GM19467 (cell line): ENCODE data around the gene SLC7A8.

ENCODE experiments used
- ATAC-seq: cut with Tn5 transposase; IDR thresholded peaks from one replicate; pipeline ENCODE4 v1.9.1; 2021; ENCODE audit warnings: mild to moderate bottlenecking, moderate library complexity; ENCODE audit not compliant: unreplicated experiment

The SLC7A8 gene

DNA sequence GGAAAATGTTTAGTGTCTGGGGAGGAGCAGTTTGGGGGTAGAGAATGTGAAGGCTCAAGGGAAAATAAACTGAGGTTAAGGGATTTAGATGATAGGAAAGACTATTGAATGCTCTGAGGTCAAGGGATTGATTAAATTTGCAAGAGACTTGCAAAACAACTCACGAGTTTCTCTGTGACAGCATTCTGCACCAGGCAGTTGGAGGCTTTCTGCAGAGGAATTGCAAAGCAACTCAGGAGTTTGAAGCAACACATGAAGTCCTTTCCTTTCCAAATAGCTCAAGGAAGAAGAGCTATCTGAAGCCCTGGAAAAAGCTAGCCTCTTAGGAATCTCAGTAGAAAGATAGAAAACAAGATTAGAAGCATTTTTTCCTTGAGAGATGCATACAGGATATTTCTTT lies 23.9 kb downstream of the SLC7A8 start:
- ATAC-seq, result no peak

DNA sequence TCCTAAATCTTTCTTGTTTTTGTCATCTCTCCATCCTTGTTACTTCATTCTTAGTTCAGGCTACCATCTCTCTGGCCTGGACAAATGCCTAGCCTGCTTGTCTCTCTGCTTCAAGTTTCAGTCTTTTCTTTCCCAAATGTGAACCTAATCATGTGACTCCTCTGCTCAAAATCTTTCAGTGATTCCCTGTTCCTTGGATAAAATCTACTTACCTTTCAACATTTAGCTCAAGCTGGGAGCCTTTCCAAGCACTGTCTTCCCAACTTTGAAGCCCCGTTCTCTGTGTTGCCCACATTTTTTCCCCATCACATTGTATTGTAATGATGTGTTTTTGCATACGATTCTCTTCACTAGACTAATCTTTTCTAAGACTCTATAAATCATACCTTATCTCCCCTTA lies 24.7 kb downstream of the SLC7A8 start:
- ATAC-seq, result no peak

DNA sequence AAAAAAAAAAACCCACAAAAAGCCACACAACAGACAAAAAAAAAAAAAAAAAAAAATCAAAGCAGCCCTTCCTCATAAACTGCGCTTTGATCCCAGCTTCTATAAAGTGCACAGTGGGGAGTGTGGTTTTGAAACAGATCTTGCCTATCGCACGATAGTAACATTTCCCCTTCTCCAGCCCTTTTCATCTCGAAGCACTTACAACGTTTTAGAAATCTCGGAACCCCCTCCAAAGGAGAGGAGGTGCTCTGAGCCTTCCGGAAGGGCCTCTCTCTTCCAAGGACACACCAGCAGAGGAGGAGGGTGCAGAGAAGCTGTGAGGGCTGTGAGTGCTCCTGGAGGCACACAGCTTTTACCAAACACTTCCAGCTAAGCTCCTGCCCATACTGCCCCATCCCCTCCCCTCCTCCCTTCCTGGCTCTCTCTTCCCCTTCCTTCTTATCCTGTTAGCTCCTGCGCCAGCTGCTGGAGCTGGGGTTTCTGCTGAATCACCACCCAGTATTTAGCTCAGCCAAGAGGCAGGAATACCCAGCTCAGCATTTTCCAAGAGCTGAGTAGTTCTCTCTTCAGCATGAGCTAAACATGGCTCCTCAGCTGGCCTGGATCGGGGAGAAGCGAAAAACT lies 28.4 kb downstream of the SLC7A8 start:
- ATAC-seq, result no peak

DNA sequence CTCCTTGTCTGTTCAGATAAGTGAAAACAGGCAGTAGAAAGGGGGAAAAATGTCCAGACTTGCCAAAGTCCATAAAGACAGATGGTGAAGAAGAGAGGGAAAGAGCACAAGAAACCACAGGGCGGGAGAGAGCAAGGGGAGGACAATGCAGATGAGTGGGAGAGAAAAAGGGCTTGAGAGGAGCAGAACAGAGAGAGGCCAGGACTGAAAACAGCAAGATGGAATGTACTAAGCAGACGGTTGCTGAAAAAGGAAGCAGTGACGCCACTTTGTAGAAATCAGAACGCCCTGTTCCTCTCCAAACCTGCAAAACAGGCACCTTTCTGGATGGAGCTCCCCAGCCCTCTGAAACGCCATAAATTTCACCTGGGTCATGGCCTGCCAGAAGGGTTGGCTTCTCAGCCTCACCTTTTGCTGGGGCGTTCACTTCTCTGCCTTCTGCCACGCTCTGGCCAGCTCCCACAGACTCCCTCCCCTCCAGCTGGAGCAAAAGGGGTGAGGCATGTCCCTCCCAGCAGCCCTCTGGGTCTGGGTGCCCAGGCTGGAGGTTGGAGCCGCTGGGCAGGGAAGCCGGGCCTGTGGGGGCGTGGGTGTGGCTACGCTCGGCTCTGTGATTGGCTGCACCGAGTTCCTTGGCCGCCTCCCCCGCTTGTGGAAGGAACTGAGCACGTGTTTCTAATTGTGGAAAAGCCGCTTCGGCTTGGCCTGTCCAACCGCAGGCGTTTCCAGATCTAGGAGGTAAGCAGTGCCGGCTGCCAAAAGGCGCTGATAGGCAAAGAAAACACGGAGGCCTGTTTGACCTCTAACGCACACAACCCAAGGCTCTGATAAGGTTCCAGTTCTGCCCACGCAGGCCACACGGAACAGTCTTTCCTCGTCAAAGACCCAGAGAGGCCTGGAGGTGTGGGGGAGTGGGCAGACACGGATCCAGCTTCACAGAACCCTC lies 29.3 kb downstream of the SLC7A8 start:
- ATAC-seq, result no peak

DNA sequence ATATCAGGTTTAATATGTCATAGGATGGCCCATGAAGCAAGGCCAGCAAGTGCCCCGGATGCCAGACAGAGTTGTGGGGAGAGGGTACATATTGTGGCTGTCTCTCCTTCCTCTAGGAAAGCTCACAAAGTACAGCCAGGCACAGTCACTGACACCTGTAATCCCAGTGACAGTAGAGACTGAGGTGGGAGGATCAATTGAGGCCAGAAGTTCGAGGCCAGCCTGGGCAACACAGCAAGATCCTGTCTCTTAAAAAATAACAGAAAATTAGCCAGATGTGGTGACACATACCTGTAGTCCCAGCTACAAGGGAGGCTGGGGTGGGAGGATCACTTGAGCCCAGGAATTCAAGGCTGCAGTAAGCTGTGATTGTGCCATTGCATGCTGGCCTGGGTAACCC lies 32.1 kb downstream of the SLC7A8 start:
- no peak for ATAC-seq

DNA sequence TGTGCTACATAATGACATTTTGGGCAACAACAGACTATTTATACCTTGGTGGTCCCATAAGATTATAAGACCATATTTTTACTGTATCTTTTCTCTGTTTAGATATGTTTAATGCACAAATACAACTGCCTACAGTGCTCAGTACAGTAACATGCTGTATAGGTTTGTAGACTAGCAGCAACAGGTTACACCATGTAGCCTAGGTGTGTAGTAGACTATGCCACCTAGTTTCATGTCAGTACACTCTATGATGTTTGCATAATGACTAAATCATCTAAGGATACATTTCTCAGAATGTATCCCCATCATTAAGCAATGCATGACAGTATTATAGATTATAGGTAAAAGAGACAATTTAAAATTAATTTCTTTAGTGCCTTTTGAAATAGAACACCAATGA lies 33.7 kb downstream of the SLC7A8 start:
- no peak for ATAC-seq

DNA sequence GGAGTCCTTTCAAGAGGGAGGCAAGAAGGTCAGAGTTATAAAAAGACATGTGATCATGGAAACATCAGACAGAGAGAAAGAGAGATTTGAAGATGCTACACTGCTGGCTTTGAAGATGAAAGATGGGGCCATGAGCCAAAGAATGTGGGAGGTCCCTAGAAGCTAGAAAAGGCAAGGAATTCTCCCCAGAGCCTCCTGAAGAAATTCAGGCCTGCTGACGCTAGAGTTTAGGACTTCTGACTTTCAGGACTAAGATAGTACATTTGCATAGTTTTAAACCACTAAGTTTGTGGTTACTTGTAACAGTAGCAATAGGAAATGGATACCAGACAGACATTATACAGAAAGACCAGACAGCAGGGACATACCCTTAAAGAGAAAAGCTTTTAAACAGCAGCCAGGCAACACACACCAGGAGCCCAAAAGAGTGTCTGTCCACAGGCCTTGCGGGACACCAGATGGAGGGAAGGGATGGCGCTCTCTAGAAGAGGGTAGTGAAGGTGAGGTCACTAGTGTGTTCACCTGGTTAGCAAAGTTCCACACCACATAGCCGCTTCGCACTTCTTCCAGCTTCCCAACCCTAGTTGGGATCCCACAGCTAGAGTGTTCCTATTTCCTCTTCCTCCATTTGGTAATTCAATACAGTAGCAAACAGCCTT lies 34.7 kb downstream of the SLC7A8 start:
- ATAC-seq, result no peak

DNA sequence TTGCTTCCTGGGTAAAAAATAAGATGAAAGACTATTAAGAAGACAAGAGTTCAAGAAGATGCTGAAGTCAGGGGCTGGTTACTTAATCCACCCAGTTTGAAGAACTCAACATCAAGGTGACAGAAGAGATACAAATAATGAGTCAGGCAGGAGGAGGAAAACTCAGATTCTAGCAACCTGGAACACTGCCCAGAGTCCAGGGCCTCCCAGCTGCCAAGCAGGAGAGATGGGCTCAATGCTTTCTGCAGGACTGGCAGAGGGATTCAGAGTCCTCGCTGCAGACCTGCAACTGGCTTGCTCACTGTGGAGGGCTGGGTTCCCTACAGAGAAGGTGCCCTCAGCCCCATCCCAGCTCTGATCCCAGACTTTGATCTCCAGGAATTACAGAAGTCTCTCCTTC lies 35.8 kb downstream of the SLC7A8 start:
- no peak for ATAC-seq

DNA sequence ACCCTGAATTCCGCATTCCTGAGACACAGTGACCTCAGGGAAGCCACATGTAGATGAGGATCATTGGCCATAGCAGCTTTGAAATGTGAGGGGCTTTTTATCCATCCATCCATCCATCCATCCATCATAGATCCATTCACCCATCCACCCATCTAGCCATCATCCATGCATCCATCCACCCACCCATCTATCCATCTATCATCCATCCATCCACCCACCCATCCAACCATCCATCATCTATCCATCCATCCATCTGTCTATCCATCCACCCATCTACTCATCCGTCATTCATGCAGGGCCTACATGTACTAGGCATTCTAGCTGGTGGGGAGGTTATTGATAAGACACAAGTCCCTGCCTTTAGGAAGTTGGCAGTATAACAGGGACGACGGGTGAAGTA lies 36.5 kb downstream of the SLC7A8 start:
- ATAC-seq, result no peak

DNA sequence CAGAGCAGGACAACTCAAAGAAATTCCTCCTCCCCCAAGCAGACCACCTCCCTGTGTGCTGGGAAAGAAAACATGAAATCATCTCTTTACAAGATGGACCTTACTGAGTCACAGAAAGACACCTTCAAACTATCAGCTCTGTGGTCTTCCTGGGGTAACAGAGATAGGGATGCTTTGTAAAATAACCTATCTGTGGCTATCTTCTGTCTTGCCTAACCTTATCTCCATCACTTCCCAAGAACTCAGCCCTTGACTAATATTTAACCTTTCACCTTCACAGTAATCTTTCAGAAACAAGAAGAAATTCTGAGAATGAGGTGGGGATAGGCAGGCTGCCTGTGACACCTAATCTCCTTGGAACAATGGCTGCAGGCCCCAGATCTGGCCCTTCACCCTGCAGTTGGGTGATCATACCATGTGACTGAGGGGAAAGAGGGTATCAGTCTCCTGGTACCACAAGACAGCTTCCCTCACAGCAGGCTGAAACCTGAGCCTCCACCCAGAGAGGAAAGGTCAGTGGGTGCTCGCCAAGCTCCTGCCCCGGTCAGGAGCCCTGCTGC lies 37.0 kb downstream of the SLC7A8 start:
- no peak for ATAC-seq

DNA sequence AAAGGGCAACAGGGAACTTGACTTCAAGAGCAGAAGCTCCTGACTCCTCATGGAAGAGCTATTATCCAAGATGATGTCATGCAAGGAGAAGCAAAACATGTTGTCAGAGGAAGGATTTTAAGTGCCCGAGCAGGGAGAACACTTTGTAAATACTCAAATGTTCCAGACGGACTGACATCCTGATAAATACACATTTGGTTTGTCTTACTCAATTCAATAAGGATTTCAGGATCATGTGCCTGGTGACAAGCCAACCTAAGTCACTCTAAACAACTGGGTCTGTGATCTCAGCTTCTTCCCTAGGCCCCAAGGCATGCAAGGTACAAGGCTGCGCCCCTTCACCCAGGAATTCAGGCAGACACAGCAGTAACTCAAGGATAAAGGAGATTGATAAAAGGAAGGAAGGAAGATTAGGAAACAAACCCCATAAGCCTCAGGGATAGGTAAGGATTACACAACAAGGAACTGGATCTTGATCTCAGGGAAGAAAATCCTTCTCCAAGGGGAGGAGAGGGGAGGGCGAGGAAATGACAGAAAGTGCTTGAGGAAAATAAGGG lies 37.6 kb downstream of the SLC7A8 start:
- no peak for ATAC-seq

DNA sequence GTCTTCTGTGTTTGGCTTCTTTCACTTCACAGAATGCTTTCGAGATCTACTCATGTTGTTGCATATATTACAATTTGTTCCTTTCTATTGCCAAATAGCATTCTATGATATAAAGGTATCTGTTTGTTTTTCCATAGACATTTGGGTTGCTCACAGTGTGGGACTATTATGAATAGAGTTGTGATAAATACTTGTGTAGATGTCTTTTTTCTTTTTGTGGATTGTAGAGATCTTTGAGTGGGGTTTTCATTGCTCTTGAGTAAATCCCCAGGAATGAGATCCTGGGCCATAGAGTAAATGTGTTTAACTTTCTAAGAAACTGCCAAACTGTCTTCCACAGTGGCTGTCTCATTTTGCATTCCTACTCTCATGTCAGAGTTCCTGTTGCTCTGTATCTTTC lies 39.5 kb downstream of the SLC7A8 start:
- no peak for ATAC-seq

DNA sequence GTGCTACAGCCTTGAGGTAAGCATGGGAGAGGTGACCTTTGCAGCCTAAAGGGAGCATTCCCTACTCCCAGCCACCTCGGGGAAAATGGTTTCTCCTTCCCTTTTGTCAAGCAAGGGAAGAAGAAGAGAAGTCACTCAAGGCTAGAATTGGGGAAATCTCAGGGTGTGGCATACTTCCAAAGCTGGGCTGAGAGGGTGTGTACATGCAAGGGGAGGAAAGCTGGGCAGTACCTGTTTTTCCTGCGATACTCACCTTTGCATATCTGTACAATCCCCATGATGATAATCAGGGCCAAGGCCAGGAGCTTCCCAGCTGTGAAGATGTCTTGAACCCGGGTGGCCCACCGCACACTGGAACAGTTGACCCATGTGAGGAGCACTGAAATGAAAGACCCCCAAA lies 40.6 kb downstream of the SLC7A8 start:
- ATAC-seq, result no peak

DNA sequence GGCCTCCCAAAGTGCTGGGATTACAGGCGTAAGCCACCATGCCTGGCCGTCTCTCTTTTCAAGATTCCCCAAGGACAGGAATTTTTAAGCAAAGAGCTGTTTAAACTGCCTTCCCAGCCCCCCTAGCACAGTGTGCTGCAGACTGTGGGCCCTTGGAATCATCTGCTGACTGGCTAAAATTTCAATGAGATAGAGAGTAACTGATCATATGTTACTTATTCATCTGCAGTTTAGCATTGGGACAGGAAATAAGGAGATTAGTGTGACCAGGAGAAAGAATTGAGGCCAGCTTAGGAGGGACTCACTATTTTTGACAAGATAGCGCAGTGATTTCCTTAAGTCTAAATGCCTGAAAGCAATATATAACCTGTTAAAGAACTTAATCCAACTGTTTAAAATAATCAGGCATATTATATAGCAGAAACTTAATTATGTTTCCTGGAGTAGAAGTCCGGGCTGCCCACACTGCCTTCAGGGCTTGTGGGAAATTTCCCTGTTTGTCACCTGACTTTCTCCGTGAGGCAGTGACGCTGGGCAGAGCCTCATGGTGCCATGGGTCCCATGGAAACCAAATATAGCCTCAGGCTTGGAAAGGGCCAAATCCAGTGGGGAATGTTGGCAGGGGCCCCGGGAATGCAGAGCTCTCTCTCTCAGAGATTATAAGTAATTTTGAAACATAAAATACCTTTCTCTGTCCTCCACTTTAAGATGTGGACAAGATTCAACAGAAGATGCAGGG lies 41.6 kb downstream of the SLC7A8 start:
- ATAC-seq, result no peak

DNA sequence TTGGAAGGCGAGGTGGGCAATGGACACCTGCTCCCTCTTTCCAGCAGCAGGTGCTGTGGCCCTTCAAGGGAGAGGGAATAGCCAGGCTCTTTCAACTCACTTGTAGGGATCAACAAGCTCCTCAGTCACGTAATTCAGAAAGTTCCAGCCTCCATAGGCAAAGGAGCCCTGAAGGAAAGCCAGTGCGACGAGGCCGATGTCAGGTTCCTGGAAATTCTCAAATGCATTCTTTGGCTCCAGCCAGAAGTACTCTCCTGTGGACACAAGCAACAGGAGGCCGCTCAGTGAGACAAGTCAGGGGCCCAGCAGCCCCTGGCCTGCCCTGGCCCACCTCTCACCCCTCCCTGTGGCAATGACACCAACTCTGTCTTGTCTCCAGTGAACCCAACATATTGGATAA lies 43.1 kb downstream of the SLC7A8 start:
- no peak for ATAC-seq

DNA sequence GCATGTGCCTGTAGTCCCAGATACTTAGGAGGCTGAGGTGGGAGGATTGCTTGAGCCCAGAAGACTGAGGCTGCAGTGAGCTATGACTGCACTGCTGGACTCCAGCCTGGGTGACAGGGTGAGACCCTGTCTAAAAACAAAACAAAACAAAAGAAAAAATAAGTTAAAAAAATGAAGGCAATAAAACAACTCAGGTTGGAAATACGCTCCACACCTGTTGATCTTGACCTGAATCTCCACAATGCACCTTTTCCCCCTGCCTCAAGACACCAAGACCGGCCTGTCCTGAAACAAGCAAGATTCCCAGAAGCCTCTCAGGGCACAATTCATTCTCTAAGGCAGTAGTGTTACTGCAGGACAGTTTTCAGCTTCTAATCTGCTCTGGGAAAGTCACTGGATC lies 43.6 kb downstream of the SLC7A8 start:
- no peak for ATAC-seq

DNA sequence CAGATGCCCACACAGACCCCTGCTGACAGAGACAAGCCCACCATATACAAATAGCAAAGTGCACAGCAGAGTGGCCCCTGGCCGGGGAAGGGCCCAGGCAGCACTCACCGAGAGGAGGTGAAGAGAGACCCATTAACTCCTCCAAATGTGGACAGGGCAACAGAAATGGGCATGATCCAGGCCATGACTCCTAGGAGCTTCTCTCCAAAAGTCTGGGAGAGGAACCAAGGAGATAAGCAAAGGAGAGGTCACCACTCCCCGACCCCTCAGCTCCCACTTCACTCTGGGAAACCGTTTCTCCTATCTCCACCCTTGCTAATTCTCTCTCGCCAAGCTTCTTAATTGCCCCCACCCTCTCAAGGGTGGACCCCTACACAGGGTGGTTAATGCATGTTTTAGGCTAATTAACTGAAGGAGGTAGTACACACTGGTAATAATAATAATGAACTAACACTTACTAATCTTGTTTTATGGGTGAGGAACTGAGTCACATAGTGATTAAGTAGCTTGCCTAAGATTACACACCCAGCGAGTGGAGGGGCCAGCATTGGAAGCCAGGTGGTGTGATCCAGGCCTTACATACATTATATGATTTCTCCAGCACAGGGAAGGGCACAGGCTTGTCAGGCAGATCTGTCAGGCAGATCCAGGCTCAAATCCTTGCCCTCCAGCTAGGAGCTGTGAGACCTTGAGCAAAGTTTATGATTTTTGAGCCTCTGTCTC lies 45.5 kb downstream of the SLC7A8 start:
- no peak for ATAC-seq

DNA sequence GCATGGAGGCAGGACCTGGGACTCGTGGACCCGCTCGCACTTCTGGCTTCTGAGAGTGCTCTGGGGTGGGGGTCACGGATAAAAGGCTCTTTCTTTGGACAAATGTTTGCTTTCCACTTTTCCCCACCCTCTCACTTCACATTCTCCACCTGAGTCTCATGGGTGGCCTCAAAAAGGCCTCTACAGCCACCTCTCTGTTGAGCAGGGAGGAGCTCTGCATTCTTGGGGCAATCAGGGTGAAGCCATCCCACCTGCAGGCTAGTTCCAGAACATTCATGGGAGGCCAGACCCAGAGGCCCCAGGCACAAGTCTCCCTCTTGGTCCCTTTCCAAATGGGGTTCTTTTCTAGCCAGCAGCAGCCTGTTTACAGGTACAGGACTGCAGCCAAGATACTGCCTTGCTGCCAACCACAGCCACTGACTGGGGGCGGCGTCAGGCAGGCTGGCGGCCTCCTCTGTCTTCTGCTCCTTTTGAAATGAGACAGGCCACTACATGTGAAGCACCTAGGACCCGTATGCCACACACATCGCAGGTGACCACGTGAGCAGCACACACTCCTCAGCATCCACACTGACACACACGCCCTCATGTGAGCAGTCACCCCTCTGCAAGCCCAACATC lies 46.2 kb downstream of the SLC7A8 start:
- no peak for ATAC-seq

DNA sequence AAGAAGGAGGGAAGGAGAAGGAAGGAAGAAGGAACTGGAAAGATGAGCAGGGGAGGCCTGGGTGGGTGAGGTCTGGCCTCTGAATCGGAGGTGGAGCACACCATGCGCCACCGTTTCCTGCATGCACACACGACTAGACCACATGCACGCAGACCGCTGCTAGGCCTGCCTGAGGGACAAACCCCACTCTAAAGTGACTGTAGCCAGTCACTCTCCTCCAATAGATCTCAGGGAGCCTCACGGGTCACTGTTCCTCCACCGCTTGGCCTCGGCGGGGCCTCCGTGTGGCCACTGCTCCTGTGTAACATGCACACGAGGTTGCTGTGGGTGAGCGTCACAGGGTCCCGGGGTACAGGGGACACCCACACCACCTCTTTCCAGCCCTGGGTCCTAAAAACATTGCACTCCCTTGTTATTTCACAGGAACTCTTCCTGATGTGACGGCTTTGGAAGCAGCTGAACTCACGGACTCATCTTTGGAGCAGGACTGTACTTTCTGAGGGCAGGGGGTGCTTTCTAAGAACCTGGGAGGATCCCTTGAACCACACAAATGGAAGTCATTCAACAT lies 46.8 kb downstream of the SLC7A8 start:
- ATAC-seq, result no peak
